ENCODE data around the gene ZNF17.

ZNF17 gene

GRCh38 chr19:57441979-57442752, 31.2 kb downstream of the ZNF17 start:
- WGBS (ENCODE audit: insufficient coverage): 96% methylated on average over 4 of the region's 7 CpGs
- ChIA-PET POLR2A (no interaction called here), CTCF (no interaction called here)

GRCh38 chr19:57443121-57443696, 32.2 kb downstream of the ZNF17 start:
- ChIA-PET POLR2A (no interaction called here), CTCF (no interaction called here)
- no peaks in the 10 kb centered on the region for H3K4me1 ChIP-seq (ENCODE audit: control extremely low read depth in 1 of 4, control insufficient read depth in 4 of 4, insufficient read depth in 4 of 4, low read length in 3 of 4)
- DNase-seq: peak in 1 of 3 donors; percentile 9
- no peaks in the 10 kb centered on the region for H3K27me3 ChIP-seq (replicated peaks in 2 of 5; ENCODE audit: control insufficient read depth in 4 of 5, insufficient read depth in 5 of 5, low read length in 4 of 5)
- WGBS (ENCODE audit: insufficient coverage): 94% methylated on average over 5 of the region's 5 CpGs
- H3K4me3 ChIP-seq (ENCODE audit: control insufficient read depth in 1 of 7, extremely low read depth in 1 of 7, insufficient read depth in 4 of 7, low read depth in 2 of 7, low read length in 6 of 7): peak overlapping the region in 1 of 7 experiments; percentile 6
- H3K36me3 ChIP-seq (ENCODE audit: control insufficient read depth in 4 of 4, insufficient read depth in 4 of 4, low read length in 3 of 4): peaks cover 22 to 76% (median 57%) of the 10 kb centered on the region in 4 experiments
- peaks cover 4 to 78% (median 55%) of the 10 kb centered on the region in 5 experiments for H3K9me3 ChIP-seq (ENCODE audit: control extremely low read depth in 1 of 5, control insufficient read depth in 4 of 5, insufficient read depth in 2 of 5, low read depth in 1 of 5, low read length in 4 of 5)
- no peak overlapping the region for H3K27ac ChIP-seq (ENCODE audit: insufficient read depth in 1 of 2, low read depth in 1 of 2, low read length in 2 of 2, poor library complexity in 1 of 2, severe bottlenecking in 2 of 2)

More at GRCh38 chr19:57441979-57442752, 31.2 kb downstream of the ZNF17 start:
- Histone ChIP-seq H3K36me3 (ENCODE audit: control insufficient read depth in 4 of 4, insufficient read depth in 4 of 4, low read length in 3 of 4) (peaks cover 22 to 81% (median 61%) of the 10 kb centered on the region in 4 experiments), H3K27ac (ENCODE audit: insufficient read depth in 1 of 2, low read depth in 1 of 2, low read length in 2 of 2, poor library complexity in 1 of 2, severe bottlenecking in 2 of 2) (no peak overlapping the region), H3K27me3 (replicated peaks in 2 of 5; ENCODE audit: control insufficient read depth in 4 of 5, insufficient read depth in 5 of 5, low read length in 4 of 5) (no peaks in the 10 kb centered on the region), H3K4me3 (ENCODE audit: control insufficient read depth in 1 of 7, extremely low read depth in 1 of 7, insufficient read depth in 4 of 7, low read depth in 2 of 7, low read length in 6 of 7) (no peak overlapping the region), H3K4me1 (ENCODE audit: control extremely low read depth in 1 of 4, control insufficient read depth in 4 of 4, insufficient read depth in 4 of 4, low read length in 3 of 4) (no peaks in the 10 kb centered on the region), H3K9me3 (ENCODE audit: control extremely low read depth in 1 of 5, control insufficient read depth in 4 of 5, insufficient read depth in 2 of 5, low read depth in 1 of 5, low read length in 4 of 5) (peaks cover 4 to 76% (median 57%) of the 10 kb centered on the region in 5 experiments)
- DNase-seq: no peak

GRCh38 chr19:57452307-57452706, 41.3 kb downstream of the ZNF17 start:
- CTCF ChIA-PET: no interaction called here
- H3K9me3 ChIP-seq (ENCODE audit: control extremely low read depth in 1 of 5, control insufficient read depth in 4 of 5, insufficient read depth in 2 of 5, low read depth in 1 of 5, low read length in 4 of 5): peaks cover 3 to 60% (median 32%) of the 10 kb centered on the region in 5 experiments

DNA sequence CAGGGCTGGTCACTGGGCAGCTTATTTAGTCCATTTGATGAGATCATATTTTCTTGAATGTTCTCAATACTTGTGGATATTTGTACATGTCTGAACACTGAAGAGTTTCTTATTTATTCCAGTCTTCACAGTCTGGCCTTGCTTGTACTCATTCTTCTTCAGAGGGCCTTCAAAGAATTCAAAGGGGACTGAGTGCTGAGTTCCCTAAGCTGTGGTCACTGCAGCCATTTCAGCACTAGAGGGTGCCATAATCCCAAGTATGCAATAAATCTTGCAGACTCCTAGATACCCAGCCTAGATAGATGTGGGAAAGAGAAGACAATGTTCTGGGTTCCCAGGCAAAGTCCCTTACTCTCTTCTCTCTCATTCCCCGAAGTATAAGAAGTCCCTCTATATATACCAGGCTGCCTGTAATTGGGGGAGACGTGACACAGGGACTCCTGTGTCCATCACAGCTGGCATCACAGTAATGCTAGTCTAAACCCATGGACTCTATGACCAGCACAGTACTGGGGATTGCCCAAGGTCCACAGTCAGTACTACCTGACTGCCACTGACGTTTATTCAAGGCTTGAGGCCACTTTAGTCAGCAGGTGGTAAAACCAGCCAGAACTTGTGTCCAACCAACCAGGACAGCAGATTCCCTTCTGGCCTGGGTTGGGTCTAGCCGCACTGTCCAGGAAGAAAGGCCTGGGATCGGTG, 54.9 kb downstream of the ZNF17 start:
- Histone ChIP-seq H3K27me3 (replicated peaks in 2 of 5; ENCODE audit: control insufficient read depth in 4 of 5, insufficient read depth in 5 of 5, low read length in 4 of 5) (no peaks in the 10 kb centered on the region), H3K9me3 (ENCODE audit: control extremely low read depth in 1 of 5, control insufficient read depth in 4 of 5, insufficient read depth in 2 of 5, low read depth in 1 of 5, low read length in 4 of 5) (peaks cover 27 to 62% (median 33%) of the 10 kb centered on the region in 5 experiments), H3K27ac (ENCODE audit: insufficient read depth in 1 of 2, low read depth in 1 of 2, low read length in 2 of 2, poor library complexity in 1 of 2, severe bottlenecking in 2 of 2) (no peak overlapping the region), H3K4me1 (ENCODE audit: control extremely low read depth in 1 of 4, control insufficient read depth in 4 of 4, insufficient read depth in 4 of 4, low read length in 3 of 4) (no peaks in the 10 kb centered on the region), H3K4me3 (ENCODE audit: control insufficient read depth in 1 of 7, extremely low read depth in 1 of 7, insufficient read depth in 4 of 7, low read depth in 2 of 7, low read length in 6 of 7) (peak overlapping the region in 1 of 7 experiments; percentile 11), H3K36me3 (ENCODE audit: control insufficient read depth in 4 of 4, insufficient read depth in 4 of 4, low read length in 3 of 4) (peaks cover 4 to 29% (median 8%) of the 10 kb centered on the region in 4 experiments)
- ChIA-PET CTCF (interaction anchor here (1.3 kb wide), 1 partner anchor 15 kb away, joined by 3 read pairs; no protein-coding TSS in a partner anchor), POLR2A (no interaction called here)
- 72% methylated on average over 5 of the region's 5 CpGs for WGBS (ENCODE audit: insufficient coverage)
- DNase-seq: peak; percentile 40 to 70 (median 63)

More at GRCh38 chr19:57452307-57452706, 41.3 kb downstream of the ZNF17 start:
- no peak for DNase-seq
- WGBS (ENCODE audit: insufficient coverage): 92% methylated on average over 2 of the region's 3 CpGs
- H3K27me3 ChIP-seq (replicated peaks in 2 of 5; ENCODE audit: control insufficient read depth in 4 of 5, insufficient read depth in 5 of 5, low read length in 4 of 5): no peaks in the 10 kb centered on the region
- no peak overlapping the region for H3K27ac ChIP-seq (ENCODE audit: insufficient read depth in 1 of 2, low read depth in 1 of 2, low read length in 2 of 2, poor library complexity in 1 of 2, severe bottlenecking in 2 of 2)
- H3K4me3 ChIP-seq (ENCODE audit: control insufficient read depth in 1 of 7, extremely low read depth in 1 of 7, insufficient read depth in 4 of 7, low read depth in 2 of 7, low read length in 6 of 7): no peak overlapping the region
- POLR2A ChIA-PET: no interaction called here
- peaks cover 3 to 40% (median 5%) of the 10 kb centered on the region in 4 experiments for H3K36me3 ChIP-seq (ENCODE audit: control insufficient read depth in 4 of 4, insufficient read depth in 4 of 4, low read length in 3 of 4)
- H3K4me1 ChIP-seq (ENCODE audit: control extremely low read depth in 1 of 4, control insufficient read depth in 4 of 4, insufficient read depth in 4 of 4, low read length in 3 of 4): no peaks in the 10 kb centered on the region

- Histone ChIP-seq H3K27ac (ENCODE audit: insufficient read depth in 1 of 2, low read depth in 1 of 2, low read length in 2 of 2, poor library complexity in 1 of 2, severe bottlenecking in 2 of 2) (no peak overlapping the region), H3K9me3 (ENCODE audit: control extremely low read depth in 1 of 5, control insufficient read depth in 4 of 5, insufficient read depth in 2 of 5, low read depth in 1 of 5, low read length in 4 of 5) (peaks cover 26 to 62% (median 36%) of the 10 kb centered on the region in 5 experiments), H3K4me1 (ENCODE audit: control extremely low read depth in 1 of 4, control insufficient read depth in 4 of 4, insufficient read depth in 4 of 4, low read length in 3 of 4) (no peaks in the 10 kb centered on the region), H3K27me3 (replicated peaks in 2 of 5; ENCODE audit: control insufficient read depth in 4 of 5, insufficient read depth in 5 of 5, low read length in 4 of 5) (no peaks in the 10 kb centered on the region), H3K4me3 (ENCODE audit: control insufficient read depth in 1 of 7, extremely low read depth in 1 of 7, insufficient read depth in 4 of 7, low read depth in 2 of 7, low read length in 6 of 7) (peak overlapping the region in 1 of 7 experiments; percentile 11), H3K36me3 (ENCODE audit: control insufficient read depth in 4 of 4, insufficient read depth in 4 of 4, low read length in 3 of 4) (peaks cover 6 to 35% (median 8%) of the 10 kb centered on the region in 4 experiments)
- ChIA-PET CTCF (interaction anchor here (1.3 kb wide), 1 partner anchor 16 kb away, joined by 3 read pairs; no protein-coding TSS in a partner anchor), POLR2A (no interaction called here)
- WGBS (ENCODE audit: insufficient coverage): 100% methylated on average over 5 of the region's 5 CpGs
- no peak for DNase-seq
Measured at GRCh38 chr19:57466489-57466888, 55.5 kb downstream of the ZNF17 start.

Data from common myeloid progenitor, CD34-positive (primary cell).